SK-MEL-5 (cell line): ENCODE results near the gene ZNF407. TPM values are rescaled to one million over a fixed set of nuclear protein-coding genes. Genes with fewer than 3 reads are reported as not detected.
"Not testable (repeated sequence)": the region's sequence is repeated elsewhere in the genome, so short reads cannot be mapped to it uniquely, and the experiment has no call there.

ENCODE experiments used
- DNase-seq: peaks from one replicate; pipeline ENCODE4 v3.0.0-alpha.2; 2016; ENCODE audit warnings: low read depth, low spot score
- in situ Hi-C: cut with HindIII; loops from 2 replicates; pipeline ENCODE4 v1.10.0; 2016; ENCODE audit warnings: low sequenced_read_pairs, high pct_unique_total_duplicates, low pct_unique_long_range_greater_than_20kb
- total RNA-seq: library from RNA; depleted of rRNA; stranded (reverse); fragments of >200 nt; shearing (Covaris generic); gene quantifications from 2 replicates; pipeline ENCODE4 v1.2.3, GENCODE V29; 2014

Gene ZNF407
- total RNA-seq, 1 experiment from 2014 or later, result 9.1 TPM

- no peak for DNase-seq
- in situ Hi-C loops, result no loop called here
Observed at GRCh38 chr18:74967438-74967837, 369.8 kb downstream of the ZNF407 start.

GRCh38 chr18:74967979-74968378 lies 370.3 kb downstream of the ZNF407 start:
- DNase-seq, result no peak
- in situ Hi-C loops, result no loop called here

GRCh38 chr18:74971358-74971757 lies 373.7 kb downstream of the ZNF407 start:
- in situ Hi-C loops, DNase-seq: not testable (repeated sequence)

- DNase-seq, in situ Hi-C loops: not testable (repeated sequence)
Observed at GRCh38 chr18:74971776-74972175, 374.1 kb downstream of the ZNF407 start.

GRCh38 chr18:74972354-74972753 lies 374.7 kb downstream of the ZNF407 start:
- DNase-seq, result no peak
- in situ Hi-C loops, result no loop called here

GRCh38 chr18:74975001-74975400 lies 377.3 kb downstream of the ZNF407 start:
- in situ Hi-C loops, result no loop called here
- no peak for DNase-seq

GRCh38 chr18:74976331-74976909 lies 378.8 kb downstream of the ZNF407 start:
- no peak for DNase-seq
- in situ Hi-C loops, result no loop called here

GRCh38 chr18:74977041-74977440 lies 379.4 kb downstream of the ZNF407 start:
- in situ Hi-C loops, result no loop called here
- DNase-seq, result no peak

- no peak for DNase-seq
- in situ Hi-C loops, result no loop called here
Observed at GRCh38 chr18:74980669-74981068, 383.0 kb downstream of the ZNF407 start.

- no peak for DNase-seq
- in situ Hi-C loops, result no loop called here
Observed at GRCh38 chr18:74981476-74981875, 383.8 kb downstream of the ZNF407 start.

- in situ Hi-C loops, result no loop called here
- DNase-seq, result no peak
Observed at GRCh38 chr18:74982946-74983635, 385.4 kb downstream of the ZNF407 start.

- DNase-seq, result no peak
- in situ Hi-C loops, result no loop called here
Observed at GRCh38 chr18:74989134-74989533, 391.5 kb downstream of the ZNF407 start.

- no peak for DNase-seq
- in situ Hi-C loops, result no loop called here
Observed at GRCh38 chr18:74990563-74991081, 393.0 kb downstream of the ZNF407 start.

GRCh38 chr18:74994502-74995418 lies 397.1 kb downstream of the ZNF407 start:
- in situ Hi-C loops, result no loop called here

GRCh38 chr18:74995419-74995736 lies 397.7 kb downstream of the ZNF407 start:
- in situ Hi-C loops, result no loop called here
- no peak for DNase-seq

More at GRCh38 chr18:74994502-74995418, 397.1 kb downstream of the ZNF407 start:
- DNase-seq, result no peak

- in situ Hi-C loops, result no loop called here
- DNase-seq, result no peak
Observed at GRCh38 chr18:74996055-74996454, 398.4 kb downstream of the ZNF407 start.

- no peak for DNase-seq
- in situ Hi-C loops, result no loop called here
Observed at GRCh38 chr18:74996996-74997395, 399.3 kb downstream of the ZNF407 start.

GRCh38 chr18:75000920-75001319 lies 403.2 kb downstream of the ZNF407 start:
- DNase-seq, result no peak
- in situ Hi-C loops, result no loop called here
